Left lung (tissue), 10 donors: ENCODE results near the gene BRF1. TPM values are rescaled to one million over a fixed set of nuclear protein-coding genes. Genes with fewer than 3 reads are reported as not detected.
A peak's percentile ranks its signal among the peaks of the same experiment; 100 is the strongest.

ENCODE experiments used
- ATAC-seq: fragments of 200-7000 bp; cut with Tn5 transposase; one replicate; pipeline ENCODE4 v1.9.1; 2020; ENCODE audit warnings: moderate library complexity
- DNase-seq, 4 donors: peaks; one replicate each; pipeline ENCODE4 v3.0.0-alpha.2; 2013 to 2020
- H3K27ac ChIP-seq, 2 donors: fragments of 200-600 bp; sonication (generic) in 1 of 2; one replicate each; pipeline versions ENCODE4 v1.5.0 to v1.8.0; 2020 to 2021
- H3K27me3 ChIP-seq, 2 donors: fragments of 200-600 bp; sonication (generic) in 1 of 2; one replicate each; pipeline versions ENCODE4 v1.5.0 to v1.8.0; 2020 to 2021
- H3K36me3 ChIP-seq, 2 donors: fragments of 200-600 bp; sonication (generic) in 1 of 2; one replicate each; pipeline versions ENCODE4 v1.5.0 to v1.8.0; 2020 to 2021
- H3K4me1 ChIP-seq, 2 donors: fragments of 200-600 bp; one replicate each; pipeline ENCODE4 v1.8.0; 2021
- H3K4me3 ChIP-seq, 2 donors: fragments of 200-600 bp; sonication (generic) in 1 of 2; one replicate each; pipeline versions ENCODE4 v1.5.0 to v1.8.0; 2020 to 2021; ENCODE audit warnings: mild to moderate bottlenecking in 1 of 2
- H3K9me3 ChIP-seq, 2 donors: fragments of 200-600 bp; sonication (generic) in 1 of 2; one replicate each; pipeline versions ENCODE4 v1.5.0 to v1.8.0; 2020 to 2021
- CTCF ChIP-seq, 2 donors: fragments of 200-600 bp; sonication (generic) in 1 of 2; IDR thresholded peaks; one replicate each; pipeline versions ENCODE4 v1.5.0 to v1.8.0; 2021; ENCODE audit warnings: antibody characterized with exemption in 2 of 2
- intact Hi-C, 2 donors: fragments of 100-400 bp; cut with DNase I; formaldehyde crosslinking; loops; one replicate each; pipeline versions ENCODE4 v1.11.2 to v1.14.2; 2022
- polyA plus RNA-seq, 6 donors: library from polyadenylated mRNA; unstranded; fragments of 120-200 nt; gene quantifications; one replicate each; pipeline ENCODE4 v1.2.1, GENCODE V29; 2013; ENCODE audit not compliant: insufficient read length in 6 of 6
- total RNA-seq, 2 donors: library from RNA; stranded (reverse); fragmentation: NEBNext Ultra II Directional; extraction: Animal tissue kit (Norgen Biotek cat#: 25700); gene quantifications; one replicate each; pipeline ENCODE4 v1.2.1, GENCODE V29; 2021
- donor health status: DM: no; HTN: yes; CAD: no.
- donor health status: DM: no; HTN: no; CAD: no.

BRF1 gene
- total and polyA plus RNA-seq, 8 donors = 32.7 to 45.1 (median 34.9) TPM

- H3K9me3 ChIP-seq = no peaks in the 10 kb centered on the region
- no peaks in the 10 kb centered on the region for H3K27me3 ChIP-seq
- no peaks in the 10 kb centered on the region for H3K4me1 ChIP-seq
- intact Hi-C loops = loop anchor here in 1 of 2 donors (10.0 kb wide), 1 partner anchor 47 kb away; no protein-coding TSS in a partner anchor
- H3K4me3 ChIP-seq = no peak overlapping the region
- no peak overlapping the region for H3K27ac ChIP-seq
- peak; percentile 92 for ATAC-seq
- no peak for TF ChIP-seq CTCF (IDR thresholded peaks at IDR 0.05)
- peaks cover 0 to 76% of the 10 kb centered on the region in 2 donors for H3K36me3 ChIP-seq
- peak in 1 of 4 donors; percentile 85 for DNase-seq
Measured at GRCh38 chr14:105217774-105218173, 83.0 kb downstream of the BRF1 start.

GRCh38 chr14:105216490-105217247, 84.1 kb downstream of the BRF1 start:
- H3K27ac ChIP-seq = no peak overlapping the region
- intact Hi-C loops = loop anchor here in 1 of 2 donors (10.0 kb wide), 1 partner anchor 48 kb away; no protein-coding TSS in a partner anchor
- no peaks in the 10 kb centered on the region for H3K27me3 ChIP-seq
- no peak for TF ChIP-seq CTCF (IDR thresholded peaks at IDR 0.05)
- H3K9me3 ChIP-seq = no peaks in the 10 kb centered on the region
- H3K4me1 ChIP-seq = no peaks in the 10 kb centered on the region
- no peak for ATAC-seq
- peaks cover 0 to 83% of the 10 kb centered on the region in 2 donors for H3K36me3 ChIP-seq
- DNase-seq = no peak
- H3K4me3 ChIP-seq = no peak overlapping the region

- no peak for DNase-seq
- TF ChIP-seq CTCF (IDR thresholded peaks at IDR 0.05) = no peak
- Histone ChIP-seq H3K27ac (no peak overlapping the region), H3K4me3 (no peak overlapping the region), H3K27me3 (no peaks in the 10 kb centered on the region), H3K4me1 (no peaks in the 10 kb centered on the region), H3K9me3 (no peaks in the 10 kb centered on the region), H3K36me3 (peaks cover 0 to 83% of the 10 kb centered on the region in 2 donors)
- no peak for ATAC-seq
- intact Hi-C loops = loop anchor here in 1 of 2 donors (10.0 kb wide), 1 partner anchor 49 kb away; no protein-coding TSS in a partner anchor
Measured at GRCh38 chr14:105215602-105216001, 85.2 kb downstream of the BRF1 start.

- intact Hi-C loops = loop anchor here in 1 of 2 donors (10.0 kb wide), 1 partner anchor 50 kb away; no protein-coding TSS in a partner anchor
- Histone ChIP-seq H3K4me1 (no peaks in the 10 kb centered on the region), H3K27ac (no peak overlapping the region), H3K36me3 (peaks cover 0 to 83% of the 10 kb centered on the region in 2 donors), H3K9me3 (no peaks in the 10 kb centered on the region), H3K27me3 (no peaks in the 10 kb centered on the region), H3K4me3 (no peak overlapping the region)
- no peak for DNase-seq
- no peak for TF ChIP-seq CTCF (IDR thresholded peaks at IDR 0.05)
- no peak for ATAC-seq
Measured at GRCh38 chr14:105214324-105214915, 86.4 kb downstream of the BRF1 start.

- H3K4me1 ChIP-seq = no peaks in the 10 kb centered on the region
- peaks cover 0 to 77% of the 10 kb centered on the region in 2 donors for H3K36me3 ChIP-seq
- no peak overlapping the region for H3K27ac ChIP-seq
- no peak for ATAC-seq
- no peak for DNase-seq
- intact Hi-C loops = loop anchor here in 1 of 2 donors (10.0 kb wide), 1 partner anchor 51 kb away; no protein-coding TSS in a partner anchor
- H3K4me3 ChIP-seq = no peak overlapping the region
- no peak for TF ChIP-seq CTCF (IDR thresholded peaks at IDR 0.05)
- H3K9me3 ChIP-seq = no peaks in the 10 kb centered on the region
- H3K27me3 ChIP-seq = no peaks in the 10 kb centered on the region
Measured at GRCh38 chr14:105213361-105213760, 87.4 kb downstream of the BRF1 start.
